ENCODE results near the gene MARK2. TPM values are rescaled to one million over a fixed set of nuclear protein-coding genes. Genes with fewer than 3 reads are reported as not detected.

Gene MARK2
- total and polyA plus RNA-seq, 8 donors, result 11.7 to 30.8 (median 21.1) TPM

- intact Hi-C loops (cut with DNase I), result no loop called here
- WGBS, 2 donors, result 1 to 2% methylated on average over 26 of the region's 26 CpGs
These were observed 100.5 kb downstream of the MARK2 start for GRCh38 chr11:63939397-63939891.

GRCh38 chr11:63940786-63941185, 101.9 kb downstream of the MARK2 start:
- H3K36me3 ChIP-seq, result no peaks in the 10 kb centered on the region
- peaks cover 0 to 12% (median 0%) of the 10 kb centered on the region in 3 donors for H3K4me1 ChIP-seq
- no peak overlapping the region for H3K4me3 ChIP-seq
- FAIRE-seq (no peak), DNase-seq (no peak), ATAC-seq (no peak)
- intact Hi-C loops (cut with DNase I), result loop anchor here in 1 of 3 donors (10.0 kb wide), 1 partner anchor 176 kb away; the partner anchor contains the start of gene ZFTA
- WGBS, 2 donors, result 70 to 72% methylated on average over 6 of the region's 6 CpGs
- H3K9me3 ChIP-seq, result no peaks in the 10 kb centered on the region
- no peak overlapping the region for H3K27ac ChIP-seq
- no peak for TF ChIP-seq CTCF (IDR thresholded peaks at IDR 0.05)
- no peaks in the 10 kb centered on the region for H3K27me3 ChIP-seq

More at GRCh38 chr11:63939397-63939891, 100.5 kb downstream of the MARK2 start:
- ATAC-seq (peak in 3 of 4 donors; percentile 4 to 29 (median 24)), FAIRE-seq (no peak), DNase-seq (peak in 2 of 6 donors; percentile 32 to 34)
- Histone ChIP-seq H3K27me3 (no peaks in the 10 kb centered on the region), H3K36me3 (no peaks in the 10 kb centered on the region), H3K27ac (peak overlapping the region in 2 of 4 donors; percentile 17 to 57), H3K9me3 (no peaks in the 10 kb centered on the region), H3K4me1 (peaks cover 0 to 3% (median 0%) of the 10 kb centered on the region in 3 donors), H3K4me3 (peak overlapping the region; percentile 46 to 64 (median 56))
- TF ChIP-seq CTCF (IDR thresholded peaks at IDR 0.05), result no peak

- no peak for TF ChIP-seq CTCF (IDR thresholded peaks at IDR 0.05)
- intact Hi-C loops (cut with DNase I), result loop anchor here in 1 of 3 donors (10.0 kb wide), 1 partner anchor 177 kb away; the partner anchor contains the start of gene ZFTA
- ATAC-seq (no peak), DNase-seq (no peak), FAIRE-seq (no peak)
- no peak overlapping the region for H3K4me3 ChIP-seq
- no peak overlapping the region for H3K27ac ChIP-seq
- H3K9me3 ChIP-seq, result no peaks in the 10 kb centered on the region
- peaks cover 0 to 12% (median 0%) of the 10 kb centered on the region in 3 donors for H3K4me1 ChIP-seq
- WGBS, 2 donors, result 75 to 80% methylated on average over 4 of the region's 4 CpGs
- H3K36me3 ChIP-seq, result no peaks in the 10 kb centered on the region
- H3K27me3 ChIP-seq, result no peaks in the 10 kb centered on the region
These were observed 103.0 kb downstream of the MARK2 start for GRCh38 chr11:63941901-63942300.

- Histone ChIP-seq H3K27me3 (no peaks in the 10 kb centered on the region), H3K9me3 (no peaks in the 10 kb centered on the region), H3K36me3 (no peaks in the 10 kb centered on the region), H3K27ac (no peak overlapping the region), H3K4me1 (peaks cover 0 to 12% (median 0%) of the 10 kb centered on the region in 3 donors), H3K4me3 (no peak overlapping the region)
- 84 to 89% methylated on average over 3 of the region's 3 CpGs for WGBS, 2 donors
- TF ChIP-seq CTCF (IDR thresholded peaks at IDR 0.05), result no peak
- no peak for DNase-seq
- FAIRE-seq, result no peak
- ATAC-seq, result no peak
- intact Hi-C loops (cut with DNase I), result loop anchor here in 1 of 3 donors (10.0 kb wide), 1 partner anchor 178 kb away; the partner anchor contains the start of gene ZFTA
These were observed 103.9 kb downstream of the MARK2 start for GRCh38 chr11:63942803-63943202.

- H3K4me1 ChIP-seq, result peaks cover 0 to 8% (median 0%) of the 10 kb centered on the region in 3 donors
- FAIRE-seq (no peak), DNase-seq (peak in 3 of 6 donors; percentile 27 to 48 (median 37)), ATAC-seq (peak; percentile 11 to 45 (median 32))
- 24 to 28% methylated on average over 8 of the region's 8 CpGs for WGBS, 2 donors
- H3K27me3 ChIP-seq, result no peaks in the 10 kb centered on the region
- TF ChIP-seq CTCF (IDR thresholded peaks at IDR 0.05), result no peak
- peak overlapping the region in 2 of 4 donors; percentile 5 to 9 for H3K27ac ChIP-seq
- intact Hi-C loops (cut with DNase I), result loop anchor here in 2 of 3 donors (5.0 to 10.0 kb wide), 3 partner anchors 108 to 180 kb away; partner anchors contain the start of genes MARK2 (in 2 of the 2) and ZFTA (in 2 of the 2)
- H3K9me3 ChIP-seq, result no peaks in the 10 kb centered on the region
- H3K4me3 ChIP-seq, result no peak overlapping the region
- no peaks in the 10 kb centered on the region for H3K36me3 ChIP-seq
These were observed 106.1 kb downstream of the MARK2 start for GRCh38 chr11:63944987-63945386.

All from pancreas (tissue), 10 donors.